Measurements from ENCODE around the gene ACY1.

ACY1 gene

DNA sequence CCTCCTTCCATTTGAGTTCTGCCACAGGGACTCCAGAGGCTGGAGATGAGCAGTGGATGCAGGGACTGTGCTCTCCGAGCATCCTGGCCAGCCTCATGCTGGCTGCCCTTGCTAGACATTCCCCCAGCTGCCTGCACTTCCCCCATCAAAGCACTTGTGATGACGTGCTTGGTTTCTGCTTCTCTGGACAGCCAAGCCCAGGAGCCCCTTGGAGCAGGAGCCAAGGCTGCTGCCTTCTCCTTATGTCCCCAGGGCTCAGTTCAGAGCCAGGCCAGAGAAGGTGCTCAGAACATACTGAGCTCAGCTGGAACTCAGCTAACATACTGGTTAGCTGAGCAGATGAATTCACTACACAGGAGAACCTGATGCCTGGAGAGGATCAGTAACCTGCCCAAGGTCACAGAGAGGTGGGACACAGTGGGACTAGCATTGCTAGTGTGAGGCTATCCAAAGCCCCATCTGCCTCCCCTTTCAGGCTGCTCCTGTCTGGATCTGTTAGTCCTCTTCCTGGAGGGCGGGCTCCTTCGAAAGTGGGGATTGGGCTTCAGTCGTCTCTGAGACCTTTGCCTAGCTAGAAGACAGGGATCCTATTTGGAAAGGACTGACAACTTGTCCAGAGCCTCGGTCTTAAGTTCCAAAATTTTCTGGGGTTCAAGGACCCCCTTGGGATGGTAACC is 20.3 kb upstream of the ACY1 start:
- no peak for DNase-seq (ENCODE audit: low read depth in 2 of 2, low spot score in 1 of 2)

DNA sequence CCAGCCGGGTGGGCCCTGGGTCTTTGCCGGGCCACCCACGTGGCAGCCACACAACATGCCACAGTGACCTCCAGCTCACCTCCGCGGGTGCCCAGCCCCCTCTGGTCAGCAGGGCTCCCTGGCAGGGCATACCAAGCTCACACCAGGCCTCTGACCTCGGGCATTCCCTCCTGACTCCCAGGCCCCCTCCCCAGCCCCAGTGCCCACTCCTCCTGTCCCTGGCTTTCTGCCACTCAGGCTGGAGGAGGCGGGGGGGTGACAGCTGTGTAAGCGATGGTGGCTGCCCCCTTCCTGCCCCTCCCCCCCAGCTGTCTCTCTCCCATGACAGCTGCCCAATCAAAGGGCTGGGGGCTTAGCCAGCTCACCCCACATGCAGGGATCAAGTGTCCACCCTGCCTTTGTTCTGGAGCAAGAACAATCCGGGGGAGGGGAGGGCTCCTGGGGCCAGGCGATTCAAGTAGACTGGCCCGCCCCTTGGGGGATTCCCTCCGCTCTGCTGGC is 19.3 kb upstream of the ACY1 start:
- DNase-seq (ENCODE audit: low read depth in 2 of 2, low spot score in 1 of 2), result no peak

DNA sequence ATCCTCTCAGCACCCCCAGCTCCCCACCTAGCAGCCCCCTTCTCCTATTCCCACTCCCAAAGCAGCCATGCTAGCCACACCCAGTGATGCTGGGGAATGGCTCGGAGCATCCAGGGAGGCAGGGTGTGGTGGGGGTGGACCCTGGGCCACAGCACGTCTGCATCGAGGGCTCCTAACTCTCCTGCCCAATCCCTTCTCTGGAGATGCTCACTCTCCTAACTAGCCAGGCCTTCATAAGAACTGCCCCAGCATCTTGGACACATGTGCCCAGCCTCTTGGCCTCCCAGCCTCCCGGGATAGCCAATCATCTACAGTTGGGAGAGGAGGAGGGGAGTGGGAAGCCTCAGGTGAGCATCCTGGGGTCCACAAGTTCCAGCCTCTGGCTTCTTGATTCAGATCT is 18.8 kb upstream of the ACY1 start:
- no peak for DNase-seq (ENCODE audit: low read depth in 2 of 2, low spot score in 1 of 2)

DNA sequence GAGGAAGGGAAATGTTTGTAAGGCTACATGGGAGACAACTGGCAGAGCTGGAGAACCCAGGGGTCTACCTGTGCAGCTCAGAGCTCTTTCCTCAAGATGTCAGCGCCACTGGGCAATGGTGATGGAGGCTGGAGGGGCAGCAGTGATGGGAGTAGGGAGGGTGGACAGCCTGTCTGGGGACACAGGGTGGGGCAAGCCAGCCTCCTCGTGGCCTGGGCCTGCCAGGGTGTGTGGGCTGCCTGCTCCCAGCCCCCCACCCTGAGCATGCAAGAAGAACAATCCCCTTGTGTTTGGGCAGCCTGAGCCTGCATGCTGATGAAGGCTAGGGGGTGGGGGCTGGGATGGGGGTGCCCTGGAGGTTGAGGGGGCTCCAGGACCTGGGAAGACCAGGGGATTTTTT is 17.3 kb upstream of the ACY1 start:
- no peak for DNase-seq (ENCODE audit: low read depth in 2 of 2, low spot score in 1 of 2)

DNA sequence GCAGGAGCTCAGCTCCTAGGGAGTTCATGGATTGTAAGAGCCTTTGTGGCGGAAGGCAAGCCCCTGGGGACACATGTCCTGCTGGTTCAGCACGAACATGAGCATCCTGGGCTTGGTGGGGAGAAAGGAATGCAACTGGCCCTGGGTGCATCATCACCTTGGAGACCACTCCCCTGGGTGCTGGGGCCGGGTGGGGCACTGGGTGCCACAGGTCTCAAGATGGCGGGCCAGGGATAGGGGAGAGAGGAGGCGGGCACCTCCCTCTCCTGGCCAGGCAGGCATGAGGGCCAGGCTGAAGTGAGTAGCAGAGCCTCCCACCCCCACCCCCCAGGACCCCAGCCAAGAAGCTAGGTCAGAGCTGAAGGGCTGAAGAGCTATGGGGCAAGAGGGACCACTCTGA is 16.8 kb upstream of the ACY1 start:
- no peak for DNase-seq (ENCODE audit: low read depth in 2 of 2, low spot score in 1 of 2)

DNA sequence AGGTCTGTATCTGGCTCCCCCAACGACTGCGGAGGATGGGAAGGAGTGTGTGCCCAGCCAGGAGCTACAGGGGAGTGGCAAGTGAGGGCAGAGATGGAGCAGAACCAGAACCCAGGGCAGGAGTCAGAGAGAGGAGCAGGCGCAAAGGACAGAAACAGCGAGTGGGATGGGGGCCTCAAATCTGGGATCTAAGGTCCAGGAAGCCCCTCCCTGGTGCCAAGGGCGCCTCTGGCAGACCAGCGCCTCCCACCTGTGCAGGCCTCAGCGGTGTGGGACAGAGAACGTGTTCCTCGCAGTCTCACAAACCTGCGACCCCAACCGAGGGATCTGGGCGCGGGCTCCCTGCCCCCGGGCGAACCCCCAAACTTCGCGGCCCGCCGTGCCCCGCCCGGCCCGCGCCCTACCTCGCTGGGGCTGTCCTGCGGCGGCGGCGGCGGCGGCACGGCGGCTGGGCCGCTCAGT is 16.4 kb upstream of the ACY1 start:
- DNase-seq (ENCODE audit: low read depth in 2 of 2, low spot score in 1 of 2), result no peak

DNA sequence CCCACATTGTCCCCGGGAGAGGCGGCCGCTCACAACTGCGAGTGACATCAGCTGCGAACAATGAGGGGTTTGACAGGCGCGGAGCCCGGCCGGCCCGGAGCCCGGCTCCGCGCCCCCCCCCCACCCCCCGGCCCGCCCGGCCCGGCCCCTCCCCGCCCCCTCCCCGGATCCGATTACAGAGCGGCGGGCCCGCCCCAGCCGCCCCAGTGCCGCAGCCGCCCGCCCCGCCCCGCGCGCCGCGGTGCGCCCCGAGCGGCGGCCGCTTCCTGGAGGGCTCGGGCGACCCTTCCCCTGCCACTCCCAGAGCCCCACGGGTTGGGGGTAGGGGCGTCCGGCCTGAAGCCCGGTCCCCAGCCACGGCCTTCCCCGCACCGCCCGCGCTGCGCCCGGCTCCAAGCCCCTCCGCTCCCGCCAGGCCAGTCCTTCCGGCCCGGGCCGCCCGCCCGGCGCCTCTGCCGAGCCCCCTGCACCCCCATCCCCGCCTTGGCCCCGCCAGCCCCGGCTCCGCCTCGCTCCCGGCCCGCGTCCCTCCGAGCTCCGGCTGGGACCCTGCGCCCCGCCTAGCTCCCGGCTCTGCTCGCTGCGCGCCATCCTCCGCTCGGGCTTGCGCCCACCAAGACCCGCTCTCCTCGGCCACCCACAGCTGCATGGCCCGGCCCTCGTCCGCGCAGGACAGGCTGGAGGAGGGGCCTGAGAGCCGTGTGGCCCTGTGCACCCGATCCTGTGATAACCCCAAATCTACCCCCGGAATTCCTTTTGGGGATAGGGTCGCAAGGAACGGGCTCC is 15.8 kb upstream of the ACY1 start, which contains the start of gene PCBP4:
TSS of gene PCBP4 (minus strand) at position 71 of the 786 bp plus-strand sequence. CDS start 6,214 bp downstream, outside the sequence.
- no peak for DNase-seq (ENCODE audit: low read depth in 2 of 2, low spot score in 1 of 2)

DNA sequence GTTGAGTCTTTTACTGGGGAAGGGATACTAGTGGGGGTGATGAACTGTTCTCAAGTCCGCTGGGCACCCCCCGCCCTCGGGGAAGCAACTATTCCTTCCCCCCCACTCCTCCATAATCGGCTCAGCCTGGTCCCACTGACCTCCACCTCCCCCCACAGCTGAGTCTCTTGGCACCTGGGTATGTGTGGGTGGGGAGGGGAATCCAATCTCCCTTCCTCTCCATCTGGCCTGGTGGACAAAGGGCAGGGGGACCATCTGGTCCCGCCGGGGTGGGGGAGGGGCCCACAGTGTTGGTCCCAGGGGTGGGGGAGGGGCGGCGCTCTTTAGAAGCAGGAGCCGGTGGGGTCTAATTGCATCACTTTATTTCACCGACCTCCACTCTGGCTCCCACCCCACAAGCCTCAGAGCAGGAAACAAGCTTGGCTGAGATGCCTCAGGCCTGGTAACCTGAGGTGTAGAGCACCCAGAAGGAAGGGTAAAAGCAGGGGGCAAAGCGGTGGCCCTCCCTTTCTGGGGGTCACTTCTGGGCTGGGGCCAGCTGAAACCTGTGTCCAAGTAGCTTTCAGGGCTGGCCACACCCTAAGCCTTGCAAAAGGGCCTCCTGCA is 15.1 kb upstream of the ACY1 start:
- DNase-seq (ENCODE audit: low read depth in 2 of 2, low spot score in 1 of 2), result no peak

DNA sequence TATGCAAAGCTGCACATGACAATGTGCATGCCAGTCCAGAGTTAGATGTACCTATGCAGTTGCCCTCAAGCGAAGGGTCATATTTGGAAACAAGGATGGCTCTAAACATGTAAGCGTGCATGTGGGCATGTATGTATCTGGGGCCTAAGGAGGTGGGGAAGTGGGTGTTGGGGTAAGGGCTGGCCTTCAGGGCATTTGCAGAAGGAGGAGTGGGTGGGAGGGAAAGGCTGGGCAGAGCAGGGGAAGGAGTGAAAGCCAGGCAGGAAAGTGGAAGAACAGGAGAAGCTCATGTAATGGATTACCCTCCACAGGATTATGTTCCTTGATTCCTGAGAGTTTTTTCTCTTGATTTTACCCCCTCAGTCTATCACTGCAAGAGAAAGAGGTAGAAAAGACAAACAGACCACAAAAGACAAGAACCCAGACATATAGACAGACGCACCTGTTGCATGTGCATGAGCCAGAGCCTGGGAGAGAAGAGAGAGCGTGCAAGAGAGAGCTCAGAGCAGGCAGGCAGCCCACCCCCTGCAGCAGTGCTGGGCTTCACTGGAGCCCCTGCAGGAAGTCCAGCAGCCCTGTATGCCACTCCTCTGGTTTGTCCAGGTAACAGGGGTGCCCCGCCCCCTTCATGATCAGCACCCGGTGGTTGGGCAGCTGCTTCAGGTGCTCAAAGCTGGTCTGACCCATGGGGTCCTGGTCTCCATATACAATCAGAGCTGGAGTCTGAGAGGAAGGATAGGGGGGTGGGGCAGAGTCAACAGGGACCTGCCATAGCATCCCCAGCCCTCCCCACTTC is 14.3 kb upstream of the ACY1 start:
- no peak for DNase-seq (ENCODE audit: low read depth in 2 of 2, low spot score in 1 of 2)

DNA sequence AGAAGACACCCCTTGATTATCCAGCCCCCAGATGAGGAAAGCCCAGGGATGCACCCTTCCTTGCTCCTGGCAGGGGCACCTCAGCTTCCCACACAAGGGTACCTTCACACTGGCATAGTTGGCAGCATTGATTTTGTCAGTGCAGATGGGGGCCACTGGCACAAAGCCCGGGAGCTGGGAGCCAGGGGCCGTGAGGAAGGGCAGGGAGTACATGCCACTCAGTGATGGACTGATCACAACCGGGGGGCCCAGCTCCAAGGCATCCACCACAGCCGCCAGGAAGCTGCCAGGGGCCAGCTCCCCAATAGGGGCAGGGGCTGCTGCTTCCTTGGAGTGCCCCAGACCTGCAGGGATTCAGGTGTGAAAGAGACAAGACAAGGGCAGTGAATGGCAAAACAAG is 13.5 kb upstream of the ACY1 start:
- DNase-seq (ENCODE audit: low read depth in 2 of 2, low spot score in 1 of 2), result no peak

DNA sequence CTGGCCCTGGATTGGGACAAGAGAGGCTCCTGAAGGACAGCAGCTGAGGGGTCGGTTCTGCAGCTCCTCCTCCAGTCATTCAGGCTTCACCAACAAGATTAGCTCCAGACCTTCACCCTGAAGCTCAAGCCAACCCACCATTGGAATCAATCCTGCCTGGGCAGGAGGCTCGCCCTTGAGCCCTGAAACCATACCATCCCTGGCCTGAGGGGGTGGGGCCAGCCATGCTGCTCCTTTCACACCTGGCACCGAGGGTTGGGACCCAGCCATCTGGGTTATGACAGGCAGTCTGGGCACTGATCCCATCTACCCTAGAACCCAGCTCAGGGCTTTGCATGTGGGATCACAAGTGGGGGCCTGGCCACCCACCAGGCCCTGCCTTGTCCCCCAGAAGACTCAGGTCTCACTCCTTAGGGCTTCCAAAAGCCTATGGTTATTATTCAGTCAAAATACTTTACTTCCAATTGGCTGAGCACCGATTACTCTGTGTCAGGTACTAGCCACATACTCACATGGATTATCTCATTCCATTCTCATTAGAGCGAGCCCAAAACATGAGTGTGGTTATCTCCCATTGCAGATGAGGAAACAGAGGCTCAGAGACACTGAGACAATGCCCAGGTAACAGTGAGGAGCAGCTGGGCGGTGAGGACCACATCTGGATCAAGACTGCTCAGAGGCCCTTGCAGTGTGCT is 12.6 kb upstream of the ACY1 start:
- DNase-seq (ENCODE audit: low read depth in 2 of 2, low spot score in 1 of 2), result no peak

DNA sequence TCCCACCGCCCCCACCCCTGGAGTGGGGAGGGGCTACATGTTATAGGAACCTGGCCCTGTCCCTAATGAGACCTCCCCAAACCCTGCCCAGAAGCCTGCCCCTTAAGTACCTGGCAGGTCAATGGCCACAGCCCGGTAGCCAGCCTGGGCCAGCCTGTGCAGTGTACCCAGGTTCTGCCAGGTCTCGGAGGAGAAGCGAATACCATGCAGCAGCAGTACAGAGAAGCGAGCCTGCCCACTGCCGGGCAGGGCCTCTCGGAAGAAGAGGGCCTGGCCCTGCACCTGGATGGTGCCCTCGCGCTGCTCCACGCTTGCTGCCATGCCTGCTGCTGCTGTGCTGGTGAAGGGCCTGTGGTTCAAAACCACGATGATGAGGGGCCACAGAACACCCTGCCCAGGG is 12.0 kb upstream of the ACY1 start:
- DNase-seq (ENCODE audit: low read depth in 2 of 2, low spot score in 1 of 2), result no peak

DNA sequence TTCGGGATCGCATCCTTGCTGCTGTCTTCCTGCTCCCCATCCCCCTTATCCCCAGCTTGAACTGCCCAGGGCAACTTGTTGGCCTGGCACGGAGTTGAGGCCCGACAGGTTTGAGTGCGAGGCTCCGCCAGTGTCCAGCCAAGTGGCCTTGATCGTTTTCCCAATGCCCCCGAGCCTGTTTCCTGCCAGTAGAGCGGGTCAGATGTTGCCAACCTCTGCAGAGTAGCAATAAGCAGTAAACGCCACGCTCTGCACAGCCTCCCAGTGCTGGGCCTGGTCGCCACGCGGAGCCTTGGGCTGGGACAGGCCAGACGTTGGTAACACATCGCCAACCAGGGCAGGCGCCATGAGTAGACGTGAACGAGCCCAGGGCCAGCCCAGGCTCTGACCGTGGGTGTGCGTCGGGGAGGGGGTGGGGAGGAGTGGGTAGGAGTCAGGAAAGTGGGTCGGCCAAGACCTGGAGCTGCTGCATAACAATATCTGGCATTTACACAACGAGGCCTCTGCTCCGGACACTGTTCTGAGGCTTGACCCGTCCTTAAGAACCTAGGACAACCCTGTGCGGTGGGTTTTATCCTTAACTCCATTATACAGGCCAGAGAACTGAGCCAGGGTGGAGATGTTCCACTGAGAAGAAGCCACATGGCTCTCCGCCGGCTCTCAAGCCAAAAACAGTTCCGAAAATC is 8.9 kb upstream of the ACY1 start:
- no peak for DNase-seq (ENCODE audit: low read depth in 2 of 2, low spot score in 1 of 2)

DNA sequence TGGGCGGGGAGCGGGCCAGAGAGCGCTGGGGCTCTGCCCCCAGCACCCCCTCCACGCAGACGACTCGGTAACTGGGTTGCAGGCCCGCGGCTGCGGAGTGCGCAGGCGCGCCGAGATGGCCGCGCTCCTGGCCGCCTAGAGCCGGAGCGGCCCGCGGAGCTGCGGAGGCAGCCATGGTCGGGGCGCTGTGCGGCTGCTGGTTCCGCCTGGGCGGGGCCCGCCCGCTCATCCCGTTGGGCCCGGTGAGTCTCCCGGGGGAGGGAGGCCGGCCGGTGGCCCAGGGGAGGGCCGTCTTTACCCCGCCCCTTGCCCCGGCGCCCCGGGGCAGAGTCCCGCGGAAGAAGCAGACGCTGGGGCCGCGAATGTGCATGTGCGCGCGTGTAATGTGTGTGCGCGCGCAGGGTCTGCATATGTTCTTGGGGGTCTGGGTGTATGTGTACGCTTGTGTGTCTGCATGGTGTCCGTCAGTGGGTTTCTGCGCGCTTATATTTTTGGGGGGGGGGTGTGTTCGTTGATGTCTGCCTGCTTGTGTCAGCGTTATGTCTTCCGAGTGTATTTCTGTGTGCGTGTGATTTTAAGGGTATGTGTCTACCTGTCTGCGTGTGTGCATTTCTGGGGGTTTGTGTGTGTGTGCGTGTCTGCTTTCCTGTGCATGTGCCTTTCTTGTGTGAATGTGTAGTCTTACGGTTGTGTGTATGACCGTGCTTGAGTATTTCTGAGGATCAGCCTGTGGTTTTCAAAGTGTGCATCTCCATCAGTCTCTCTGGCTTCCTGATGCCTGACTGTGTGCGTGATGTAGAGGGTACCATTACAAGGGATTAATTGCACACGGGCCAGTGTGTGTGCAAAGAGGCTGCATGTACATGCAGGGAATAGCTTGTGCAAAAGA is 8.1 kb upstream of the ACY1 start, which contains the start of gene ABHD14A:
TSS of gene ABHD14A (plus strand) at position 102 of the 889 bp plus-strand sequence. CDS start at position 174, 72 bp downstream.
- DNase-seq (ENCODE audit: low read depth in 2 of 2, low spot score in 1 of 2), result peak in 1 of 2 donors; percentile 45

DNA sequence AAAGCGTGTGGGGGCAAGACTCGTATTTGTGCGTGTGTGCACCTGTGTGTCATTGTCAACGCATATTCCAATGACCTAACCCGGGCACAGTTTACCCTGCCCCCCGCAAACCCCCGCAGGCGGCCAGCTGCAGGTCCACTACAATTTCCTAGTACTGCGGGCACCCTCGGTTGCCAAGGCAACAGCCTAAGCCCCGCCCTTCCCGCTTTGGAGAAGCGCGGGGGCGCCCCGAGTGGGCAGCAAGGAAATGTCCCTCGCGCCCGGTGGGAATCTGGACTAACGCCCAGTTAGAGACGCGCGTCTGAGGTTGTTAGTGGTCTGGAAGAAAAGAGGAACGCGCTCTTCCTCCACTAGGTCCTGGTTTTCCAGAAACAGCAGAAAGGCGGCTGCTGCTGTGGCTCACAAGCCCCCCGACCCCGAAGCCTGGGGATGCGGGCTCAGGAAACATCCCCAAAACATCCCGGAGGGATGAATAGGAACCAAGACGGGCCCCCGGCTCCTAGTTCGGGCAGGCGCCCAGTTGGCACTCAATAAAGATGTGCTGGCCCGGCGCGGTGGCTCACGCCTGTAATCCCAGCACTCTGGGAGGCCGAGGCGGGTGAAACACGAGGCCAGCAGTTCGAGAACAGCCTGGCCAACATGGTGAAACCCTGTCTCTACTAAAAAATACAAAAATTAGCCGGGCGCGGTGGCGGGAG is 7.3 kb upstream of the ACY1 start:
- no peak for DNase-seq (ENCODE audit: low read depth in 2 of 2, low spot score in 1 of 2)

DNA sequence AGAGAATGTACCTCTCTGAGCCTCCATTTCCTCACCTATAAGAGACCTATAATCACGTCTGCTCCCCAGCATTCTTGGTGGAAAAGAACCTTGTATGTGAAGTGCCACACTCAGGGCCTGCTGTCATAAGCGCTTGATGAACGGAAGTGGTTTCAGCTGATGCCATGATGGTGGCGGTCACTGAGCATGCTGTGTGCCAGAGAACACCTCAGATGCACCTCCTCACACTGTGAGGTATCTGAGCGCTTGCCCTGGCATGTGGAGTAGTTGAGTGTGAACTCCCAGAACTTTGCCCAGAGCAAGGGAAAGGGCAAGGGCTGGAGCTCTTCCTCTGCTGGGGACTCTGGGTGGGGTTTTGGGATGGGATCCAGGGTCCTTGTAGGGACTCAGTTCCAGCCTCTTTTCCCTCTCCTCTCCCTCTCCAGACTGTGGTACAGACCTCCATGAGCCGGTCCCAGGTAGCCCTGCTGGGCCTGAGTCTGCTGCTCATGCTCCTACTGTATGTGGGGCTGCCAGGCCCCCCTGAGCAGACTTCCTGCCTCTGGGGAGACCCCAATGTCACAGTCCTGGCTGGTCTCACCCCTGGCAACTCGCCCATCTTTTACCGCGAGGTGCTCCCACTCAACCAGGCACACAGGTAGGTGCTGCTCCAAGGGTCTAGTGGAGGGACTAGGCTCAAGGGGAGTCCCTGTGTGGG is 5.7 kb upstream of the ACY1 start:
- DNase-seq (ENCODE audit: low read depth in 2 of 2, low spot score in 1 of 2), result no peak

DNA sequence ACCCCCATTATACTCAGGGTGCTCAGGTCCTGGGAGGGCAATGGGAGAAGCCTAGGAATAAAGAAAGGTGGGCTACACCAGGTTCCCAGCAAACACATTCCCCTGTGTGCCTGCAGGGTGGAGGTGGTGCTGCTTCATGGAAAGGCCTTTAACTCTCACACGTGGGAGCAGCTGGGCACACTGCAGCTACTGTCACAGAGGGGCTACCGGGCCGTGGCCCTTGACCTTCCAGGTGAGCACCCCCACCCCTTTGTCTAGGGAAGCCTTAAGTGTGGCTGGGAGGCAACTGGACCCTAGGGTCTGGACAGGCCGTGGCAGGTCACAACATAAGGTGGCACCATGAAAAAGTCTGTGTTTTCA is 5.2 kb upstream of the ACY1 start:
- DNase-seq (ENCODE audit: low read depth in 2 of 2, low spot score in 1 of 2), result no peak

DNA sequence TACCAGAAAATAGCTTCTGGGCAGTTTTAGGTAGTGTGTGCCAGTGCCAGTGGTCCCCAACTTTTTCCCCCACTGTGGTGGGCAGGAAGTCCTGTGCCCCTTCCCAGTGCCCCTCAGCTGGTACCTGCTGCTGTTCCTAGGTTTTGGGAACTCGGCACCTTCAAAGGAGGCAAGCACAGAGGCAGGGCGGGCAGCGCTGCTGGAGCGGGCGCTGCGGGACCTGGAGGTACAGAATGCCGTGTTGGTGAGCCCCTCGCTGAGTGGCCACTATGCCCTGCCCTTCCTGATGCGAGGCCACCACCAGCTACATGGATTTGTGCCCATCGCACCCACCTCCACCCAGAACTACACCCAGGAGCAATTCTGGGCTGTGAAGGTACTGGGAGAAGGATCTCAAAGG is 3.1 kb upstream of the ACY1 start:
- DNase-seq (ENCODE audit: low read depth in 2 of 2, low spot score in 1 of 2), result no peak

Measured in stimulated activated CD8-positive, alpha-beta memory T cell treated with anti-CD3 and anti-CD28 coated beads, Interleukin-4, amount 100 ng/mL, for 4 hours (primary cell).